NOMO-1 treated with DMSO at 0.1 percent for 48 hours (cell line): Measurements from ENCODE around the gene PLXNA4.
A peak's percentile ranks its signal among the peaks of the same experiment; 100 is the strongest.

Experiments
- DNase-seq: peaks from one replicate; lab custom pipeline; 2025; ENCODE audit not compliant: unreplicated experiment; lab: John Stamatoyannopoulos, UW

PLXNA4 gene

GRCh38 chr7:132475669-132476116 is 100.6 kb downstream of the PLXNA4 start:
- no peak for DNase-seq

GRCh38 chr7:132475037-132475668 is 101.1 kb downstream of the PLXNA4 start:
- DNase-seq = no peak

DNA sequence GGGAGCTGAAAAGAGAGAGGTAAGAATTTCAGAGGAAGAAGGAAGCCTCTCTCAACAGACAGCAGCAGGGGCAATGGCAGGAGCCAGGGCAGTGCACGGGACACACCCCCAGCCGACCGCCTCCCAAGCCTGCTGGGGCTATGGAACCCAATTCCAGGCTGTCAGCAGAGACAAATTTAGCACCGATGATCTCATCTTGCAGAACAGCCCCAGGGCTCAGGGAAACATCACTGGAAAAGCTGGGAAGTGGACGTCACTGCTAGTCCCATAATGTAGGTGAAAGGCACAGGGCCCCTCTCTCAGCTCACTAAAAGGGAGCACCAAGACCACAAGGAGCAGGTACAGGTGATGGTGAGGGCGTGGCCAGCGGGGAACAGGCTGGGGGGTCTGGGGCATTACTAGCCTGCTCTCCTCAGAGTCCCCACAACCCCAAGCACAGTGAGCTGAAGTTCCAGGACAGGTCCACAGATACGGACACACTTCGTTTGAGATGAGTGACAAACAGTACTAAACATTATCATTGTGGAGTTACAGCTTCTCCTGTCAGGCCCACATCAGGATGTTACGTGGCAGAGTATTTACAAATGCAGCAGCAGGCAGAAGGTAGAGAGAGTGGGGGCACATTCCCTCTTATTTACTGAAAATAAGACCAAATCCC is 103.7 kb downstream of the PLXNA4 start:
- DNase-seq = no peak

- DNase-seq = no peak
Measured at GRCh38 chr7:132471515-132471914, 104.8 kb downstream of the PLXNA4 start.

- DNase-seq = no peak
Measured at GRCh38 chr7:132469681-132470080, 106.6 kb downstream of the PLXNA4 start.

GRCh38 chr7:132469264-132469663 is 107.0 kb downstream of the PLXNA4 start:
- no peak for DNase-seq

DNA sequence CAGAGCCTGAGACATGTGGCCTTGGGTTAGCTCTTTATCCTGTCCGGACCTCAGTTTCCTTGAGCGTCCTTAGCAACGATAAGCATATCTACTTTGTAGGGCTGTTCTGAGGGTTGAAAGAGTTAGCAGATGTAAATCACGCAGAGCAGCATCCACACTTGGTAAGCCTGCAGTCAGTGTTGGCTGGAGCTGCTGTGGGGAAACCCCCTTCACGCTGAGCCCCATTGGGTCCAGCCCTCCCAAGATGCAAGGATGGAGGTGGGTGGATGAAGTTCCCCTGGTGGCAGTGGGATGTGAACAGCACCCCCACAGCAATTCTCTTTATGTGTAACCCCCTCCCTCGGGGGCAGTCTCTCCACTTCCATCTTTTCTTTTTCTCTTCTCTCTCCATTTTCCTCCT is 109.9 kb downstream of the PLXNA4 start:
- DNase-seq = no peak

- no peak for DNase-seq
Measured at GRCh38 chr7:132465516-132465915, 110.8 kb downstream of the PLXNA4 start.

DNA sequence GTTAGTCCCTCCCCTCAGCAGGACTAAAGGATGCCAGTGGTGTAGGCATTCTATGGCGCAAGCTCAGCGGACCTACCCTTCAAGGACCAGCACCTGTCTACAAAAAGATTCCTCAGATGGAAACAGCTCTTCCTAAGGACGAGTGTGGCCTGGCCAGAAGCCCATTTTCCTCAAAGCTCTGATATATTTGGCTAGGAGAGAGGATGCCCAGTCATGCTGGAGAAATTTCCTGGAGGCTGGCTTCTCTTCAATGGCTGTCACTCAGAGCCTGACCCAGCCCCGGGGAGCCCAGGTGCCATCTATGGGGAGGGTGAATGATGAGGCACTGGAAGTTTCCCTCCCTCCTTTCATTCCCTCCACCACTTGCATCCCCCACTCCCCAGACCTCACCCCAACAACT is 111.5 kb downstream of the PLXNA4 start:
- DNase-seq = no peak

DNA sequence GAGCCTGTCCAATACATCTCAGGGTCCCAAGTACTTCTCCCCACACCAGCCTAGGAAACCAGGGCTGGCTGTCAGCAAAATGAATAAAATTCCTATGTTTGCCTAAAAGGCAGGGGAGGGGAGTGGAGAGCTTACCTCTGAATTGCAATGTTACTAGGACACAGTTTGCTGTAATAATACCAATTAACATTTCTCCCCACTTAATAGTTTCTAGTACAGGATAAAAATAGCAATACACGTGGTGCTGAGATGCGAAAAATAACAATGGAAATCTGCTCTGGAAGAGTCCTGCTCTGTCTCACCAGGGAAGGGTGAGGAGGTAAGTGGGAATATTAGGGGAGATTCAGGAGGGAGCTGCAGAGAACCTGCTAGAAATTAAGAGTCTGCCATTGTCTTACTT is 112.3 kb downstream of the PLXNA4 start:
- no peak for DNase-seq

DNA sequence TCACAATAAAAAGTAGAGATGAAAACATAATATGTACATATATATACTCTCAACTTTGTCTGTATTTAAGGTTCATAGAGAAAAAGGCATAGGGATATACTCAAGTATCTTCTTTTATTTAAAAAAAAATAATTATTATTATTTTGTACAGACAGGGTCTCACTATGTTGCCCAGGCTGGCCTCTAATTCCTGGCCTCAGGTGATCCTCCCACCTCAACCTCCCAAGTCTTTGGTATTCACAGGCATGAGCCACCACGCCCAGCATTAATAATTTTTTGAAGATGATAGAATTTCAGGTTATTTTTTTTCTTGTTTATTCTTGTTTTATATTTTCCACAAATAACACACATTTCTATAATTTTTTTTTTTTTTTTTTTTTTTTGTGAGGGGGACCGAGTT is 113.8 kb downstream of the PLXNA4 start:
- DNase-seq = no peak

DNA sequence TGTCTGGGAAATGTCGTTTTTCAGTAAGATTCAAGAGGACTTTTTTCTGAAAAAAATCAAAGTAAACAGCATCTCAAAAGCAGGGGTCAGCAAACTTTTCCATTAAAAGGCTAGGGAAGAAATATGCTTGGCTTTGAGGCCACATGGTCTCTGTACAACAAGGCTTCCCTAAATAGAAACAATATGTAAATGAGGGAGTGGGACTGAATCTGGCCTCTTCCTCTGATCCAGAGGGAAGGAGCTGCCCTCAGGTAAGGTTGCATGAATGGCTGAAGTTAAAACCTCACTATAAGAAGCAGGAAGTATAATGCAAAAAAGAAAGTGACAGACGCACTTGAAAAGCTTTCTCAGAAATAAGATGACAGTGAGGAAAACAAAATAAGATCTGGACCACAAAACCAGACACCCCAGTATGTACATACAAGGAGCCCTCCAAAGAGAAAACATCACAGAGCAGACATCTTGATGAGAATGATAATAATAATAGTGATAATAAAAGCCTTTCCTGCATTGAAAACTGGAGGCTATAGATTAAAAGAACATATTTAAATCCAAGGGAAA is 115.2 kb downstream of the PLXNA4 start:
- no peak for DNase-seq

GRCh38 chr7:132458729-132459128 is 117.5 kb downstream of the PLXNA4 start:
- DNase-seq = no peak

GRCh38 chr7:132457658-132458057 is 118.6 kb downstream of the PLXNA4 start:
- no peak for DNase-seq

GRCh38 chr7:132456418-132456817 is 119.9 kb downstream of the PLXNA4 start:
- DNase-seq = no peak

DNA sequence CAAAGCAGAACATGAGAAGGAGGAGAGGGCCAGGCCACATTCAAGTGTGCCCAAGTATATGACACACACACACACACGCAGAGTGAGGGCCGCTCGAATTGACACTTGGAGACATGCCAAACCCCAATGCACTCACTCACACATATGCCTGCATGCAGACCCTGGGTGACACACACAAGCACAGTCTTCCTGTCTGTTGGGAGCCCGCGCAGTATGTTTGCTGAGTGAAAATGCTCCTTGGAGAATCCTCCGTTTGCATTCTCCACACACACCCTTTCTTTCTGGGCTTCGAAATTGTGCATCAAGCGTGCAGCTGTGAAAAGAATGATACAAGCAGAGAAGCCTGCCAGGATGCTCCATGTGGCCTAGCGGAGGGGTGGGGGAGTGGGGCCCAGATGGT is 120.9 kb downstream of the PLXNA4 start:
- DNase-seq = no peak

DNA sequence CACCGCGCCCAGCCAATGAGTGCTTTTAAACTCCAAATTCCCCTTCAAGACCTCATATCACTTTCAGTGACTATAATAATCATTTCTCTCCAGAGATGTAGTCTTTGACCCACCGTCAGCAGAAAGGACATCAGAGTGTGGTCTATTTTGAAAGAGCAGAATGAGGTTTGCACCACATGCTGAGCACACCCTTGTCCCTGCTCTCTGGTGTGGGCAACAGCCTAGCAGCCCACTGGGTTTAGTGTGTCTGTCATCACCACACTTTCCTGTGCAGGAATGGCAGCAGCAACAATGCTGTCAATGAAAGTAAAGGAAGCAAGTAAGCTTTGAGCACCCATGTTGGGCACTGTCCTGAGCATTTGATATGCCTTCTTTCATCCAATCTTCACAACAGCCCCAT is 122.4 kb downstream of the PLXNA4 start:
- DNase-seq = no peak

DNA sequence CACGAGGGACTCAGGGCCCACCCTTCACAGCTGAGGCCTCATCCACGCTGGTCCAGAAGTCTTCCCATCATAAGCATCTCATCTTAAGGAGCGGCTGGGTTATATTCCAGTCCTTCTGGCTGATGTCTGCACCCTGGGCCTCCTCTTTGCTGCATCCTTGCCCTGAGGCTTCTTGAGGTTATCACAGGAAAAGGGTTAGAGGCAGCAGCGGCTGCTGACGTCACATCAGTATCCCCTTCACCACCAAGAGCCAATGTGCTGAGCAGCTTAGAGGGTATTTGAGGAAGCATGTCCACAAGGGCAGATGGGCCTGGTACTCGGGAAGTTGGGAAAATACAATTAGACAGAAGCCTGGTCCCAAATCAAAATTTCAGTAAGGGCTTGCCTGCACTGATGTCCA is 125.1 kb downstream of the PLXNA4 start:
- no peak for DNase-seq

DNA sequence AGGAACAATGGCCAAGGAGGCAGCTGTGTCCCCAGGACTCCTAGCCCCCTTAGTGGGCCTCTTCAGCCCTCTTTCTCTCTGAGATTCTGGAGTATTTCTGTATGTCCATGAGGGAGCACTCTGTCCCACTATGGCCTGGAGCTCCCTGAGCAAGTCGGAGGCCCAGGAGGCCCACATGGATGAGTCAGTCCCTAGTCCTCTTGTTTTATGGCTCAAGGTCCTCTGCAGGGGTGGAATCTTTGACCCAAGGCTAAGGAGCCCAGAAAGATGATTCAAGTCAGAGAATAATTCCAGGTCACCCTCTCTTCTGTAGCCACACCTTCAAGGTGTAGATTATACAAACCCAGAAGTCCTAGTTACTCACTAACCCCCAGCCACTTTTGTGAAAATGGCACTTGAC is 125.6 kb downstream of the PLXNA4 start:
- DNase-seq = no peak

- no peak for DNase-seq
Measured at GRCh38 chr7:132450188-132450587, 126.1 kb downstream of the PLXNA4 start.

DNA sequence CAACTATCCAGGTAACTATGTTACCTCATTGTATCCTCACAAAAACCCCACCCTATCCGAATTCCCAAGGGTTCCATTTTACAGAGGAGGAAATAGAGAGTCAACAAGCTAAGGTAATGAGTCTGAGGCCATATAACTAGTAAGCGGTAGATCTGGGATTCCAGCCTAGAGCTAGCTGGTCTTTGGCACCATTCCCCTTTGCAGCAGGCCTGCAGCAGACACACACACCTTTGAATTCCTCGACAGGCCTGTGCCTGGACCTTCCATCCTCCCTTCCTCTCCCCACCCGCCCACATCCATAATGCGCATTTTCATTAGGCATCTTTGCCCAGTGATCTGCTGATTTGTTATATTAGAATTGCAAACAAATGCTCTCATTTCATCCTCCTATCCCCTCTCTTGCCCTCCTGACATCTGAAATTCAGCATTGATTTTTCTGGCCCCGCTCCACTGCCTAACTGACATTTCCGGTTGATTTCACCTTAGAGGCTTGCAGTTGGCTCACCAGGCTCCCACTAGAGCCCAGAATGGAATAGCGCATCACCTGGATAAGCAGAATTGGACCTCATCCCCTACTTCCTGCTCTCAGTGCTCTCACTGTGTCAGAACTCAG is 129.5 kb downstream of the PLXNA4 start:
- no peak for DNase-seq

DNA sequence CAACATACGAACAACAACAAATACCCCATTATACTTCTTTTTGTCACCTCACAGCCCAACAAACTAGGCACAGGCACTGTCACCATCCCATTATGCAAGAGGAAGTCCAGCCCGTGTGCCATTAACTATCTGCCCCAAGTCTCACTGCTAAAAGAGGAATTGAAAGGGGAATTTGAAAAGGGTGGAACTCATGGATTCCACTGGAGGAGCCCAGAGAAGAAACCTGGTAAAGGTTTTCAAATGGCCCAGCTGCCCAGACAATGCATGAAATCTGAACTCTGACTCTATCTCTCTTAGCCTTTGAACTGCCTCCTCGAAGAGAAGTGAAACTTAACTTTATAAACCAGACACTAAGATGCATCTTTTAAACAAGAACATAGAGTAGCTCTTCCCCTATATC is 130.0 kb downstream of the PLXNA4 start:
- peak; percentile 84 for DNase-seq
